Esophagus squamous epithelium (tissue), 4 donors: Measurements from ENCODE around the gene ZDHHC7.

Experiments
- POLR2A ChIP-seq, 4 donors: fragments of 450-650 bp; IDR thresholded peaks; one replicate each; pipeline ENCODE4 v1.6.1; 2017; ENCODE audit warnings: antibody characterized with exemption in 4 of 4, mild to moderate bottlenecking in 4 of 4, moderate library complexity in 3 of 4
- TF ChIP-seq, protein P1 (sequence below), 6 experiments: fragments of 450-650 bp in 4 of 6; fragments of 200-600 bp in 2 of 6; sonication (generic) in 2 of 6; IDR thresholded peaks; one replicate each; pipeline ENCODE4 v1.5.1; 2016 to 2019; ENCODE audit warnings: antibody characterized with exemption in 6 of 6, mild to moderate bottlenecking in 4 of 6, moderate library complexity in 4 of 6

DNA sequence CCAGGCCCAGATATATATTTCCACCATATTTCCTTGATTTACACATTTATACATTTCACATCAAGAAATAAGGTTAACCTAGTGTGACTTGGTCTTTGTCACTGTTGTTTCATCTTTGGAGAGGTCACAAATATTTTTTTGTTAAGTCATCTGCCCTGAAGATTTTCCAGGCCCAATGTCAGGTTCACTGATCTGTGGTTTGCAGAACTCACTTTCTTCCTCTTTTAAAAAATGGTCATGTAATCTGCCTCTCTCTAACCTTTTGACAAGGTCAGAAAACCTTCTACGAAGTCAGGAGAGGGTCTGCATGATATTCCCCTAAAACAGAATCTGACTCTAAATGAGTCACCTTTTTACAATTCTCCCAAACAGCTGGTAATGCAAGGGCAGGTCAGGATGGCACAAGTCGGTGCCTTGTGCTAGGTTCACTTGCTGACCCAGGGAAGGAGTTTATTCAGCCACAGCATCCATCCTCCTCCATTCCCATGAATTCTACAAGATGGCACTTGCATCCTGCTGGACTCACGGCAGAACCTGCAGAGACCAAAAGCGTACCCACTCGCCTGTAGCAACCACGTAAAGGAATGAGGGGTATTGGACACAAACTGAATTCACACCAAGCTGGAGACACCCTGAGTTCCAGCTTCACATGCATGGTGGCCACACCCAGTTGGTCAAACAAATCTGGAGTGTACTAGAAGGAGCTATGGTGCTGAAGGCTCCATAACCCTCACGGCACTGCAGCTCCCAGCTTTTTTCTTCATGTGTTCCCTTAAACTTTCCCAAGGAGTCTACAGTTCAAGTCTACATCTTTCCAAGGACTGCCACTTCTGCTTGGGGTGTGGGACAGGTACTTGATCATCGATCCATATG is 14.7 kb upstream of the ZDHHC7 start:
- TF ChIP-seq, protein P1, sequence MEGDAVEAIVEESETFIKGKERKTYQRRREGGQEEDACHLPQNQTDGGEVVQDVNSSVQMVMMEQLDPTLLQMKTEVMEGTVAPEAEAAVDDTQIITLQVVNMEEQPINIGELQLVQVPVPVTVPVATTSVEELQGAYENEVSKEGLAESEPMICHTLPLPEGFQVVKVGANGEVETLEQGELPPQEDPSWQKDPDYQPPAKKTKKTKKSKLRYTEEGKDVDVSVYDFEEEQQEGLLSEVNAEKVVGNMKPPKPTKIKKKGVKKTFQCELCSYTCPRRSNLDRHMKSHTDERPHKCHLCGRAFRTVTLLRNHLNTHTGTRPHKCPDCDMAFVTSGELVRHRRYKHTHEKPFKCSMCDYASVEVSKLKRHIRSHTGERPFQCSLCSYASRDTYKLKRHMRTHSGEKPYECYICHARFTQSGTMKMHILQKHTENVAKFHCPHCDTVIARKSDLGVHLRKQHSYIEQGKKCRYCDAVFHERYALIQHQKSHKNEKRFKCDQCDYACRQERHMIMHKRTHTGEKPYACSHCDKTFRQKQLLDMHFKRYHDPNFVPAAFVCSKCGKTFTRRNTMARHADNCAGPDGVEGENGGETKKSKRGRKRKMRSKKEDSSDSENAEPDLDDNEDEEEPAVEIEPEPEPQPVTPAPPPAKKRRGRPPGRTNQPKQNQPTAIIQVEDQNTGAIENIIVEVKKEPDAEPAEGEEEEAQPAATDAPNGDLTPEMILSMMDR (IDR thresholded peaks at IDR 0.05) = no peak
- TF ChIP-seq POLR2A (IDR thresholded peaks at IDR 0.05) = no peak
